NT2/D1 (cell line): Measurements from ENCODE around the gene EHBP1L1.

Experiments used
- YY1 ChIP-seq: IDR thresholded peaks from 2 replicates; pipeline ENCODE4 v1.6.1; 2011; ENCODE audit not compliant: insufficient read length, insufficient read depth
- ZNF274 ChIP-seq: IDR thresholded peaks from 2 replicates; pipeline ENCODE4 v1.6.1; 2011; ENCODE audit warnings: mild to moderate bottlenecking, low read depth, low read length

- TF ChIP-seq ZNF274 (no peak), YY1 (no peak)
Measured at GRCh38 chr11:65607614-65608426, 32.0 kb downstream of the EHBP1L1 start.
